Measurements from ENCODE around the gene C2orf92.
"Not testable (repeated sequence)": the region's sequence is repeated elsewhere in the genome, so short reads cannot be mapped to it uniquely, and the experiment has no call there.

Gene C2orf92

GRCh38 chr2:97669448-97669847 lies at the start of gene C2orf92:
Gene C2orf92, plus strand, starts transcription at chr2:97669713. Its CDS starts 76 bp downstream, at chr2:97669789.
- DNase-seq (ENCODE audit: low spot score) = no peak

GRCh38 chr2:97620492-97620891 lies 49.0 kb upstream of the C2orf92 start:
- DNase-seq (ENCODE audit: low spot score) = not testable (repeated sequence)

- DNase-seq (ENCODE audit: low spot score) = not testable (repeated sequence)
Observed at GRCh38 chr2:97622976-97623375, 46.5 kb upstream of the C2orf92 start.

GRCh38 chr2:97625354-97626048 lies 44.0 kb upstream of the C2orf92 start:
- DNase-seq (ENCODE audit: low spot score) = not testable (repeated sequence)

- not testable (repeated sequence) for DNase-seq (ENCODE audit: low spot score)
Observed at GRCh38 chr2:97626049-97626430, 43.5 kb upstream of the C2orf92 start.

- DNase-seq (ENCODE audit: low spot score) = no peak
Observed at GRCh38 chr2:97644023-97644717, 25.3 kb upstream of the C2orf92 start.

- DNase-seq (ENCODE audit: low spot score) = peak; percentile 32
Observed at GRCh38 chr2:97645112-97645694, 24.3 kb upstream of the C2orf92 start.

- DNase-seq (ENCODE audit: low spot score) = peak; percentile 98
Observed at GRCh38 chr2:97645695-97646629, 23.6 kb upstream of the C2orf92 start, which contains the start of gene COX5B. Gene COX5B, plus strand, starts transcription at chr2:97646062. Its CDS starts 25 bp downstream, at chr2:97646087.

- no peak for DNase-seq (ENCODE audit: low spot score)
Observed at GRCh38 chr2:97646977-97647376, 22.5 kb upstream of the C2orf92 start.

GRCh38 chr2:97651114-97651513 lies 18.4 kb upstream of the C2orf92 start:
- DNase-seq (ENCODE audit: low spot score) = no peak

- no peak for DNase-seq (ENCODE audit: low spot score)
Observed at GRCh38 chr2:97653473-97653872, 16.0 kb upstream of the C2orf92 start.

GRCh38 chr2:97653874-97654273 lies 15.6 kb upstream of the C2orf92 start:
- DNase-seq (ENCODE audit: low spot score) = no peak

GRCh38 chr2:97654309-97654708 lies 15.2 kb upstream of the C2orf92 start:
- no peak for DNase-seq (ENCODE audit: low spot score)

GRCh38 chr2:97654791-97655190 lies 14.7 kb upstream of the C2orf92 start:
- no peak for DNase-seq (ENCODE audit: low spot score)

- DNase-seq (ENCODE audit: low spot score) = no peak
Observed at GRCh38 chr2:97656129-97656755, 13.3 kb upstream of the C2orf92 start.

- no peak for DNase-seq (ENCODE audit: low spot score)
Observed at GRCh38 chr2:97656905-97657587, 12.5 kb upstream of the C2orf92 start.

- no peak for DNase-seq (ENCODE audit: low spot score)
Observed at GRCh38 chr2:97657986-97658690, 11.4 kb upstream of the C2orf92 start.

- DNase-seq (ENCODE audit: low spot score) = no peak
Observed at GRCh38 chr2:97658691-97659157, 10.8 kb upstream of the C2orf92 start.

GRCh38 chr2:97659256-97660043 lies 10.1 kb upstream of the C2orf92 start:
- no peak for DNase-seq (ENCODE audit: low spot score)
